Activated CD4-positive, alpha-beta T cell treated with anti-CD3 and anti-CD28 coated beads for 24 hours (primary cell): ENCODE measurements around the gene COG7.

Experiments
- DNase-seq, 2 donors: peaks; one replicate each; pipeline ENCODE4 v3.0.0-alpha.2; 2020; ENCODE audit warnings: low read depth in 2 of 2

Gene COG7

DNA sequence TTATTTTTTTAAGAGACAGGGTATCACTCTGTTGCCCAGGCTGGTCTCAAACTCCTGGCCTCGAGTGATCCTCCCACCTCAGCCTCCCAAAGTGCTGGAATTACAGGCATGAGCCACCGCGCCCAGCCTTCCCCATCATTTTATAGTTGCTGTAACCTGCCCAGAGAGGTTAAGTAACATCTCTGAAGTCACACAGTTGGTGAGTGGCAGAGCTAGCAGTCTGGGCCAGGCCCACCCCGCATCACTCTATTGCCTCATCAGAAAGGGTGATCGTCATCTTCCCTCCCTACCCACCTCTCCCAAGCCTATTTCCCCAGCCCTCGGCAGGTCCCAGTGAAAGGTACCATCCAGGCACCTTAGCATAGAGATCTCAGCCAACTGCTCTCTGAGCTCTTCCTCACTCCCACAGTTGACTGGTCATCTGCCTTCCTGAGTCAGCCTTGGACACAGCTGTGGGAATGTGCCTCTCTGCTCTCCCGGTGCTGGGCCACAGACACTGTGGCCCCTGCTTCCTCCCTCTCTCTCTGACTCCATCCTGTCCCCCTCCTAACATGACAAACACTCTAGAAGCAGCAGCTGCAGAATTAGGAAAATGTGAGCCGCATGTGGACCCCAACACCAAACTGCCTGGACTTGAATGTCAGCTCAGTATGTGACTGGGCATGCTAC lies 93.8 kb downstream of the COG7 start:
- DNase-seq: no peak

DNA sequence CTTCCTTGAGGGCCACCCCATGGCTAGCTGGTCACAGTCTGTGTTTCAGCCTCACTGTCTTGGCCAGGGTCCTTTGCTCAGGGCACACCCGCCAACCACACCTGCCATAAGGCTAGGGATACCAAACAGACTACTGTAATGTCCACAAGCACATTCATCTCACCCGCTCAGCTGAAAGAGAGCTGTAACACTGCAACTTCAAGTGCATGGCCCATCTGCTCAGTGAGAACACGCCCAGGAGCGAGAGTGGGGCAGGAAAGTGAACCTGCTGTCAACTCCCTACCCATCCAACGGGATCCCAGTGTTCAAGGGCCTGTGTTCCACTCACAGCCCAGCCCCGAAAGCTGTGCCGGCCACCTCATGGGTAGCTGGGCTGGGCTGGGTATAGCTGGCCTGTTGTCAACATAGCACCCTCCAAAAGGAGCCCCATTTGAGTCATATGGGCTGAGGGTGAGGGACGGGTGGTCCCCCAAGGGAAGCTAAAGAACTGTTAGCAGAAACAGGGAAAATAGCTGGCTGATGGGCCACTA lies 95.2 kb downstream of the COG7 start:
- DNase-seq: no peak

GRCh38 chr16:23356941-23357340 lies 96.0 kb downstream of the COG7 start:
- DNase-seq: no peak

DNA sequence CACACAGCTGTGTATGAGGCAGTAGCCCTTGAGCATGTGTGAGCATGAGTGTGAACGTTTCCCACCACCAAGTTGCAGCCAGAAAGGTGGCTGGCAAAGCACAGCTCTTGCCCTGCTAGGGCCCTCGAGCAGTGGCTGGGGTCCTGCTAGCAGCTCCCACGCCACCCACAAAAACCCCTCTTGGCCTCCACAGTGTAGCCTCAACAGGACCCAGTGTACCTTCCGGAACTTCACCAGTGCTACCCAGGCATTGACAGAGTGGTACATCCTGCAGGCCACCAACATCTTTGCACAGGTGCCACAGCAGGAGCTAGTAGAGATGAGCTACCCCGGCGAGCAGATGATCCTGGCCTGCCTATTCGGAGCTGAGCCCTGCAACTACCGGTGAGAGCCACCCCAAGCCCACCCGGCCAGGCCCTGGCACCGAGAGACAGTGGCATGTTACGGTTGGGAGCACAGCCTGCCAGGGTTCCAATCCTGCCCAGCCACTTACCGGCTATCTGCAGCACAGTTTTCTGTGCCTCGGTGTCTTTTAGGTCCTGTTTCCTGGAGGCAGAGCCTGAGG lies 97.8 kb downstream of the COG7 start:
- no peak for DNase-seq

DNA sequence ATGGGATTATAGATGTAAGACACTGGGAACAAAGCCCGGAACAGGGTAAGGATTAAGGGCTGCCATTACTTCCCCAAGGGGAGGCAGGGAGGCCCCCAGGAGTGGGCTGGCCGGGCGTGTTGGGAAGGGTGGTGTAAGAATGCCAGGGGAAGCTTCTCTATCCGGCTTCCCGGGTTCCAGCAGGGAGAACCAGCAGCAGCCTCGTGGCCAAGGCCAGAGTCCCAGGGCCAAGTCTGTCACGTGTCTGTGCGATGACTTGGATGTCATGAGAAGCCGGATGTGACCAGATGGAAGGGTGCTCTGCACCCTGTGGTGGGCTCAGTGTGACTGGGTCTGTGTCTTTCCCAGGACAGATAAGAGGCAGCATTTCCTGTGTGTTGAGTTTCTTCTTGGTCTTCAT lies 98.7 kb downstream of the COG7 start:
- DNase-seq: no peak

- no peak for DNase-seq
Measured at GRCh38 chr16:23353440-23353839, 99.5 kb downstream of the COG7 start.

DNA sequence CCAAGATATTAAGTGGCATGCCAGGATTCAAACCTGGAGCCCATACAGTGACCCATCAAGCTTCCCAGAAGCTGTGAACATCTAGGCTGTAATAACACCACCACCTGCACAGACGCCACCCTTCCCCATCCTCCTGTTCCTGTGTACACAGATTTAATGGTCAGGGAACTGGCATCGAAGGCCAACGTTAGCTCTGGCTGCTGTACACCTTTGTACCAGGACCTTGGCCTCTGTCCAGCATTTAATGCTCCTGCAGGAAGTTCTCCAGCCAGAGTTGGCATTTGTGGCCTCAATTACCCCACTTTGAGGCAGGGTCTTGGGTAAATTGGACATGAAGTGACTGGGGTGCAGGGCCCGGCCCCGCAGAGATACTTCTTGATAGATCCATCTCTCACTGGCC lies 101.6 kb downstream of the COG7 start:
- DNase-seq: no peak

DNA sequence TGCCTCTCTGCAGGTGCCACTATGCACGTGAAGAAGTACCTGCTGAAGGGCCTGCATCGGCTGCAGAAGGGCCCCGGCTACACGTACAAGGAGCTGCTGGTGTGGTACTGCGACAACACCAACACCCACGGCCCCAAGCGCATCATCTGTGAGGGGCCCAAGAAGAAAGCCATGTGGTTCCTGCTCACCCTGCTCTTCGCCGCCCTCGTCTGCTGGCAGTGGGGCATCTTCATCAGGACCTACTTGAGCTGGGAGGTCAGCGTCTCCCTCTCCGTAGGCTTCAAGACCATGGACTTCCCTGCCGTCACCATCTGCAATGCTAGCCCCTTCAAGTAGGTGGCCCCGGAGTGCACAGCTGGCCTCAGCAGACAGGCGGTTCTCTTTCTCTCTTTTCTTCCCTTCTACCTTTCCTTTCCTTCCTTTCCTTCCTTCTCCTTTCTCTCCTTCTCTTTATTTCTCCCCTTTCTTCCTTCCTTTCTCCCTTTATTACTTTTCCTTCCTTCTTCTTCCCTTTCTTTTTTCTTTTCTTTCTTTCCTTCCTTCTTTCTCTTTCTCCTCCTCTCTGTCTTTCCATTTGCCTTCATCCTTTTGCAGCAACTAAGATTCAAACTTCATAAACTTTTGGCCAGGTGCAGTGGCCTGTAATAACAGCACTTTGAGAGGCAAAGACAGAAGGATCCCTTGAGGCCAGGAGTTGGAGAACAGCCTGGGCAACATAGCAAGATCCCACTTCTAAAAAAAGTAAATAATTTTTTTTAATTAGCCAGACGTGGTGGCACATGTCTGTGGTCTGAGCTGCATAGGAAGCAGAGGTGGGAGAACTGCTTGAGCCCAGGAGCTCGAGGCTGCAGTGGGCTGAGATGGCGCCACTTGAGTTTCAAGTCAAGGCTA lies 104.2 kb downstream of the COG7 start:
- no peak for DNase-seq

DNA sequence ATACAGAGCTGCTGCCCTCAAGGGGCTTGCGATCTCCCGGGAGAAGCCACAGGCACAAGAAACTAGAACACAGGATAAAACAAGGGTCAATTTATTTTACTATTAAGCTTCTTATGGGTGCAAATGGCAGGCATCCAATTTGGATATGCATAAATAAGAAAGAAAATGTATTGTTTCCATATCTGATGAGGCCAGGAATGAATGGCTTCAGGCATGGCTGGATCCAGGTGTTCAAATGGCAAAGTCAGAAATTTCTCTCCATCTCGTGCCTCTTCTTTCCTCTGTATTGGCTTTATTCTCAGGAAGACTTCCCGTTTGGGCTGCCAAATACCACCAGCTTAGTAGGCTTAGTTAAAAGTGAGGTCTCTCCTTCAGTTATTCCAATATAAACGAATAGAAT lies 107.8 kb downstream of the COG7 start:
- DNase-seq: no peak

DNA sequence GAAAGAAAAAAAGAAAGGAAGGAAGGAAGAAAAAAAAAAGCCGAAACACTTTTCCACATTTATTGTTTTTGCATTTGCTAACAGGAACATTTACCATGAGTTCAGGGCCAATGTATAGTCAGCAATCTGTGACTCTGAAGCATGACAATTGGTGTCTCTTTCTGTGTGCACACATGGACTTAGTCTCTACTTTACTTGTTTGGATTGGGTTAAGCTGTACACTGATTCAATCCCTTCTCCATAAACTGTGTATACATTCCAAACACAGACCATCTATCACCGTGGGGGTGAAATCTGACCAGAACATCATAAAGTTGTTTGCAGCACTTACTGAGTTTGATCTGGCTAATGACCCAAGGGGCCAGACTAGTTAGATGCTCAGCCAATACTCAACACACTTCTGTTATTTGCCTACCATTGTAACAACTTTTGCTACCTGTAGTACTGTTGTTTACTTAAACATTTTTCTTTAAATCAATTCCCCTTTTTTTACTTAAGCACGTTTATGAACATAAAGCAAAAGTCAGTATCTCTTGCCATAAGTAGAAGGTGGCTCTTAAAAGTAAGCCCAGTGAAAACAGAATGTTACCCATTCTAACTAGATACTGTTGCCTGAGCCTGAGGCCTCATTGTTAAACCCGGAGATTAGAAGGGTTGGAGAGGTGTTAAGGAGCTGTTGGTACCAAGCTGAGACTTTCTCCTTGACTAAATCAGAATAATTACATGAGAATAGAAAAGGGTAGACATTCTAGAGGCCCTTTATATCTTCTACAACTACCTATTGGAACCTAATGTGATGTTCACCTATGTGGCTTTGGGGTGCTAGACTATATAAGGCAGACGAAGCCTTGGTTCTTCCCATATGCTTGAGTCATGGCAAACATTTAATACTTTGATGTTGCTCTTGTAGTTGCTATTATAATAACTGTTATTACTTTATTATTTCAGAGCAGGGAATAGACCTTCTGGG lies 109.1 kb downstream of the COG7 start:
- DNase-seq: no peak

DNA sequence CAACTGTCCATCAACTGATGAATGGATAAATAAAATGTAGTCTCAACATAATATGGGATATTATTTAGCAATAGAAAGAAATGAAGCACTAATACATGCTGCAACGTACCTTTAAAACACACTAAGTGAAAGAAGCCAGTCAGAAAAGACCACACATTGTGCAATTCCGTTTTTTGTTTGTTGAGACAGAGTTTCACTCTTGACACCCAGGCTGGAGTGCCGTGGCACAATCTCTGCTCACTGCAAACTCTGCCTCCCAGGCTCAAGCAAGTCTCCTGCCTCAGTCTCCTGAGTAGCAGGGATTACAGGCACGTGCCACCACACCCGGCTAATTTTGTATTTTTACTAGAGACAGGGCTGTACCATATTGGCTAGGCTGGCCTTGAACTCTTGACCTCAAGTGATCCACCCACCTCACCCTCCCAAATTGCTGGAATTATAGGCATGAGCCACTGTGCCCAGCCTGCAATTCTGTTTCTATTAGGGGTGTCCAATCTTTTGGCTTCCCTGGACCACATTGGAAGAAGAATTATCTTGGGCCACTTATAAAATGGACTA lies 110.8 kb downstream of the COG7 start:
- no peak for DNase-seq

GRCh38 chr16:23339787-23340186 lies 113.2 kb downstream of the COG7 start:
- no peak for DNase-seq
